Aorta (tissue), 5 donors: ENCODE measurements around the gene GPD1. TPM values are rescaled to one million over a fixed set of nuclear protein-coding genes. Genes with fewer than 3 reads are reported as not detected.

Experiments used
- ATAC-seq: fragments of 200-7000 bp; cut with Tn5 transposase; one replicate; pipeline ENCODE4 v1.9.1; 2022; ENCODE audit warnings: moderate library complexity; ENCODE audit not compliant: low FRiP score
- DNase-seq, 2 donors: peaks; one replicate each; pipeline ENCODE4 v3.0.0-alpha.2; 2020
- H3K27ac ChIP-seq, 2 donors: one replicate each; pipeline ENCODE4 v1.5.1; 2013; ENCODE audit warnings: low read length in 2 of 2, mild to moderate bottlenecking in 2 of 2, moderate library complexity in 2 of 2, control low read depth in 1 of 2, inconsistent platforms in 1 of 2, low read depth in 1 of 2
- H3K27me3 ChIP-seq, 2 donors: one replicate each; pipeline ENCODE4 v1.6.1; 2013; ENCODE audit warnings: control low read depth in 1 of 2, low read length in 1 of 2, mild to moderate bottlenecking in 1 of 2, moderate library complexity in 1 of 2; ENCODE audit not compliant: insufficient read depth in 2 of 2, control insufficient read depth in 1 of 2
- H3K36me3 ChIP-seq, 2 donors: one replicate each; pipeline ENCODE4 v1.6.1; 2013; ENCODE audit warnings: control low read depth in 1 of 2, low read length in 1 of 2, mild to moderate bottlenecking in 1 of 2; ENCODE audit not compliant: insufficient read depth in 2 of 2, control insufficient read depth in 1 of 2
- H3K4me1 ChIP-seq, 2 donors: one replicate each; pipeline ENCODE4 v1.6.1; 2013; ENCODE audit warnings: low read length in 2 of 2, control low read depth in 1 of 2, mild to moderate bottlenecking in 1 of 2, moderate library complexity in 1 of 2; ENCODE audit not compliant: insufficient read depth in 2 of 2, control insufficient read depth in 1 of 2
- H3K4me3 ChIP-seq, 2 donors: one replicate each; pipeline ENCODE4 v1.5.1; 2013; ENCODE audit warnings: low read length in 2 of 2, control low read depth in 1 of 2, mild to moderate bottlenecking in 1 of 2
- H3K9me3 ChIP-seq: one replicate; pipeline ENCODE4 v1.6.1; 2013; ENCODE audit warnings: mild to moderate bottlenecking, low read length; ENCODE audit not compliant: control insufficient read depth
- WGBS, 2 donors: extraction: QIAGEN DNeasy Blood & Tissue Kit; methylation state at CpG; one replicate each; pipeline ENCODE4 v1.1.7; 2013; 5-methylcytosine and 5-hydroxymethylcytosine counted together
- intact Hi-C, 2 donors: fragments of 100-400 bp; cut with DNase I; formaldehyde crosslinking; loops; one replicate each; pipeline versions ENCODE4 v1.14.2 to v1.15.0; 2022
- polyA plus RNA-seq, 2 donors: library from polyadenylated mRNA; stranded (reverse); fragments of 200-250 nt; gene quantifications; one replicate each; pipeline ENCODE4 v1.2.3, GENCODE V29; 2013
- total RNA-seq, 2 donors: library from RNA; stranded (reverse); fragmentation: NEBNext Ultra II Directional; extraction: Animal tissue kit (Norgen Biotek cat#: 25700); gene quantifications; one replicate each; pipeline ENCODE4 v1.2.1, GENCODE V29; 2021
- donor health status: healthy with polysubstance abuse.
- donor health status: Bipolar disorder and iron deficiency.
- donor health status: DM: no; HTN: no; CAD: no.
- donor health status: DM: no; HTN: no; CAD: no.
- donor health status: DM: yes; HTN: yes; CAD: no.

The GPD1 gene
- total and polyA plus RNA-seq, 4 donors: 0.61 to 24.8 (median 2.7) TPM

- no peak for ATAC-seq
- H3K27ac ChIP-seq: no peak overlapping the region
- H3K27me3 ChIP-seq: no peaks in the 10 kb centered on the region
- H3K9me3 ChIP-seq: no peaks in the 10 kb centered on the region
- intact Hi-C loops: no loop called here
- H3K36me3 ChIP-seq: peaks cover 7 to 10% of the 10 kb centered on the region in 2 donors
- H3K4me3 ChIP-seq: no peak overlapping the region
- no peaks in the 10 kb centered on the region for H3K4me1 ChIP-seq
- WGBS, 2 donors: 74 to 77% methylated on average over 3 of the region's 3 CpGs
- DNase-seq: no peak
Measured at GRCh38 chr12:50101663-50102062, 2.1 kb upstream of the GPD1 start.

- DNase-seq (no peak), ATAC-seq (no peak)
- no peaks in the 10 kb centered on the region for H3K27me3 ChIP-seq
- intact Hi-C loops: no loop called here
- H3K4me1 ChIP-seq: no peaks in the 10 kb centered on the region
- no peak overlapping the region for H3K4me3 ChIP-seq
- H3K36me3 ChIP-seq: peaks cover 7 to 8% of the 10 kb centered on the region in 2 donors
- no peaks in the 10 kb centered on the region for H3K9me3 ChIP-seq
- WGBS, 2 donors: 64 to 74% methylated on average over 2 of the region's 2 CpGs
- no peak overlapping the region for H3K27ac ChIP-seq
Measured at GRCh38 chr12:50102131-50102531, 1.7 kb upstream of the GPD1 start.

- 82 to 87% methylated on average over 8 of the region's 8 CpGs for WGBS, 2 donors
- Histone ChIP-seq H3K27ac (no peak overlapping the region), H3K9me3 (no peaks in the 10 kb centered on the region)
Measured at GRCh38 chr12:50102646-50103309, 1.0 kb upstream of the GPD1 start.

GRCh38 chr12:50103351-50103750, 457 bp upstream of the GPD1 start:
- Histone ChIP-seq H3K4me1 (no peaks in the 10 kb centered on the region), H3K27ac (no peak overlapping the region), H3K36me3 (peaks cover under 1 to 4% of the 10 kb centered on the region in 2 donors), H3K9me3 (no peaks in the 10 kb centered on the region), H3K4me3 (no peak overlapping the region), H3K27me3 (no peaks in the 10 kb centered on the region)
- no peak for DNase-seq
- no peak for ATAC-seq
- 90 to 94% methylated on average over 2 of the region's 2 CpGs for WGBS, 2 donors
- intact Hi-C loops: no loop called here

More at GRCh38 chr12:50102646-50103309, 1.0 kb upstream of the GPD1 start:
- Histone ChIP-seq H3K4me3 (no peak overlapping the region), H3K36me3 (peaks cover 7 to 8% of the 10 kb centered on the region in 2 donors), H3K27me3 (no peaks in the 10 kb centered on the region), H3K4me1 (no peaks in the 10 kb centered on the region)
- no peak for ATAC-seq
- intact Hi-C loops: no loop called here
- no peak for DNase-seq

GRCh38 chr12:50104417-50105366, 884 bp downstream of the GPD1 start:
- intact Hi-C loops: no loop called here
- Histone ChIP-seq H3K27ac (no peak overlapping the region), H3K36me3 (peaks cover 0 to 2% of the 10 kb centered on the region in 2 donors), H3K9me3 (no peaks in the 10 kb centered on the region), H3K4me1 (no peaks in the 10 kb centered on the region), H3K27me3 (no peaks in the 10 kb centered on the region), H3K4me3 (no peak overlapping the region)
- whole genome bisulfite sequencing, 2 donors: 74 to 76% methylated on average over 14 of the region's 14 CpGs
- DNase-seq (no peak), ATAC-seq (no peak)

GRCh38 chr12:50105913-50106450, 2.2 kb downstream of the GPD1 start:
- H3K9me3 ChIP-seq: no peaks in the 10 kb centered on the region
- no peak overlapping the region for H3K27ac ChIP-seq
- H3K27me3 ChIP-seq: no peaks in the 10 kb centered on the region
- no peaks in the 10 kb centered on the region for H3K36me3 ChIP-seq
- H3K4me1 ChIP-seq: no peaks in the 10 kb centered on the region
- 94 to 97% methylated on average over 12 of the region's 12 CpGs for WGBS, 2 donors
- intact Hi-C loops: no loop called here
- DNase-seq (no peak), ATAC-seq (no peak)
- H3K4me3 ChIP-seq: no peak overlapping the region

GRCh38 chr12:50106907-50107306, 3.1 kb downstream of the GPD1 start:
- Histone ChIP-seq H3K27me3 (no peaks in the 10 kb centered on the region), H3K36me3 (no peaks in the 10 kb centered on the region), H3K9me3 (no peaks in the 10 kb centered on the region), H3K27ac (no peak overlapping the region), H3K4me3 (no peak overlapping the region), H3K4me1 (no peaks in the 10 kb centered on the region)
- WGBS, 2 donors: 87% methylated on average over 3 of the region's 3 CpGs
- intact Hi-C loops: no loop called here
- DNase-seq (no peak), ATAC-seq (no peak)

- intact Hi-C loops: no loop called here
- ATAC-seq (no peak), DNase-seq (no peak)
- 97% methylated on average over 17 of the region's 17 CpGs for WGBS, 2 donors
- H3K27ac ChIP-seq: no peak overlapping the region
- no peaks in the 10 kb centered on the region for H3K27me3 ChIP-seq
- no peaks in the 10 kb centered on the region for H3K9me3 ChIP-seq
- no peaks in the 10 kb centered on the region for H3K36me3 ChIP-seq
- H3K4me1 ChIP-seq: no peaks in the 10 kb centered on the region
- no peak overlapping the region for H3K4me3 ChIP-seq
Measured at GRCh38 chr12:50107416-50108268, 3.8 kb downstream of the GPD1 start.
